ENCODE results near the gene UPF2.
A peak's percentile ranks its signal among the peaks of the same experiment; 100 is the strongest.
"Not testable (repeated sequence)": the region's sequence is repeated elsewhere in the genome, so short reads cannot be mapped to it uniquely, and the experiment has no call there.

UPF2 gene

GRCh38 chr10:12042797-12043651, at the start of gene UPF2:
TSS of gene UPF2 (minus strand) at chr10:12042809. CDS start at chr10:12035423, 7,386 bp downstream.
- DNase-seq (ENCODE audit: low read depth): peak; percentile 99

- DNase-seq (ENCODE audit: low read depth): no peak
These were observed 48.8 kb upstream of the UPF2 start for GRCh38 chr10:12091421-12091820.

GRCh38 chr10:12088919-12089318, 46.3 kb upstream of the UPF2 start:
- no peak for DNase-seq (ENCODE audit: low read depth)

- DNase-seq (ENCODE audit: low read depth): peak; percentile 78
These were observed 39.4 kb upstream of the UPF2 start for GRCh38 chr10:12081879-12082557.

GRCh38 chr10:12081470-12081869, 38.9 kb upstream of the UPF2 start:
- DNase-seq (ENCODE audit: low read depth): no peak

GRCh38 chr10:12077580-12078180, 35.1 kb upstream of the UPF2 start:
- DNase-seq (ENCODE audit: low read depth): no peak

- no peak for DNase-seq (ENCODE audit: low read depth)
These were observed 30.9 kb upstream of the UPF2 start for GRCh38 chr10:12073526-12073925.

GRCh38 chr10:12071441-12071840, 28.8 kb upstream of the UPF2 start:
- not testable (repeated sequence) for DNase-seq (ENCODE audit: low read depth)

GRCh38 chr10:12068449-12069269, 26.1 kb upstream of the UPF2 start, which contains the start of gene DHTKD1:
TSS of gene DHTKD1 (plus strand) at chr10:12068954. CDS start at chr10:12069034, 80 bp downstream.
- DNase-seq (ENCODE audit: low read depth): peak; percentile 98

GRCh38 chr10:12067336-12067735, 24.7 kb upstream of the UPF2 start:
- peak; percentile 90 for DNase-seq (ENCODE audit: low read depth)

- no peak for DNase-seq (ENCODE audit: low read depth)
These were observed 20.8 kb upstream of the UPF2 start for GRCh38 chr10:12063483-12063818.

- no peak for DNase-seq (ENCODE audit: low read depth)
These were observed 20.3 kb upstream of the UPF2 start for GRCh38 chr10:12062754-12063482.

GRCh38 chr10:12061124-12061523, 18.5 kb upstream of the UPF2 start:
- DNase-seq (ENCODE audit: low read depth): no peak

- DNase-seq (ENCODE audit: low read depth): no peak
These were observed 14.1 kb upstream of the UPF2 start for GRCh38 chr10:12056748-12057147.

- no peak for DNase-seq (ENCODE audit: low read depth)
These were observed 13.1 kb upstream of the UPF2 start for GRCh38 chr10:12055732-12056131.

GRCh38 chr10:12051241-12051640, 8.6 kb upstream of the UPF2 start:
- DNase-seq (ENCODE audit: low read depth): no peak

- DNase-seq (ENCODE audit: low read depth): no peak
These were observed 7.9 kb upstream of the UPF2 start for GRCh38 chr10:12050528-12050927.

GRCh38 chr10:12048547-12048946, 5.9 kb upstream of the UPF2 start:
- no peak for DNase-seq (ENCODE audit: low read depth)

GRCh38 chr10:12045596-12045995, 3.0 kb upstream of the UPF2 start:
- DNase-seq (ENCODE audit: low read depth): no peak

- DNase-seq (ENCODE audit: low read depth): peak; percentile 24
These were observed 206 bp downstream of the UPF2 start for GRCh38 chr10:12042409-12042796.

- peak; percentile 43 for DNase-seq (ENCODE audit: low read depth)
These were observed 722 bp downstream of the UPF2 start for GRCh38 chr10:12041766-12042408.

Measured in iris pigment epithelial cell (primary cell).